ENCODE data around the gene SERPINA1. TPM values are rescaled to one million over a fixed set of nuclear protein-coding genes. Genes with fewer than 3 reads are reported as not detected.

SERPINA1 gene
- total and polyA plus RNA-seq, 2 of the 13 experiments (the other 11 are each of a cell fraction or from before 2014, with no cell fraction given) = 3,266 to 11,015 TPM

GRCh38 chr14:94360945-94361565, 27.3 kb downstream of the SERPINA1 start (continued):
- TF ChIP-seq ZC3H13 (CRISPR knock-in tag; IDR thresholded peaks at IDR 0.05) = no peak
- TF ChIP-seq ZNF12 (CRISPR knock-in tag; IDR thresholded peaks at IDR 0.05) = no peak
- TF ChIP-seq ZNF660 (CRISPR knock-in tag; IDR thresholded peaks at IDR 0.05; ENCODE audit: borderline replicate concordance, low read depth) = no peak
- TF ChIP-seq HOMEZ (CRISPR knock-in tag; IDR thresholded peaks at IDR 0.05; ENCODE audit: low read depth) = peak; percentile 46; the same call in 1 of the 2 replicates
- TF ChIP-seq ZFP41 (CRISPR knock-in tag; IDR thresholded peaks at IDR 0.05; ENCODE audit: borderline replicate concordance) = no peak
- TF ChIP-seq DBP (CRISPR knock-in tag; IDR thresholded peaks at IDR 0.05; ENCODE audit: not compliant biosample characterization) = no peak
- no peak for TF ChIP-seq CTCF (CRISPR knock-in tag; IDR thresholded peaks at IDR 0.05)
- peak; percentile 32; the same call in 1 of the 2 replicates for TF ChIP-seq NCOR1 (IDR thresholded peaks at IDR 0.05; ENCODE audit: borderline replicate concordance, low read length)
- no peak for TF ChIP-seq ZBTB10 (CRISPR knock-in tag; IDR thresholded peaks at IDR 0.05; ENCODE audit: borderline replicate concordance)
- TF ChIP-seq KDM2A (CRISPR knock-in tag; IDR thresholded peaks at IDR 0.05; ENCODE audit: borderline replicate concordance, low read depth) = no peak
- TF ChIP-seq ZNF281 (CRISPR knock-in tag; IDR thresholded peaks at IDR 0.05; ENCODE audit: borderline replicate concordance) = no peak
- no peak for TF ChIP-seq SRSF9 (IDR thresholded peaks at IDR 0.05; ENCODE audit: borderline replicate concordance, insufficient read depth, low read depth, low read length, poor library complexity, severe bottlenecking)
- TF ChIP-seq SMARCC2 (IDR thresholded peaks at IDR 0.05) = no peak
- no peak for TF ChIP-seq ZNF784 (CRISPR knock-in tag; IDR thresholded peaks at IDR 0.05; ENCODE audit: borderline replicate concordance)
- TF ChIP-seq MED8 (CRISPR knock-in tag; IDR thresholded peaks at IDR 0.05; ENCODE audit: insufficient replicate concordance) = no peak
- TF ChIP-seq ZMAT5 (CRISPR knock-in tag; IDR thresholded peaks at IDR 0.05; ENCODE audit: borderline replicate concordance, low read depth) = no peak
